Thyroid gland (tissue), 4 donors: ENCODE measurements around the gene PEX5.

Source experiments
- POLR2A ChIP-seq, 2 donors: fragments of 450-650 bp; IDR thresholded peaks; one replicate each; pipeline ENCODE4 v1.6.1; 2017; ENCODE audit warnings: antibody characterized with exemption in 2 of 2, mild to moderate bottlenecking in 2 of 2, moderate library complexity in 1 of 2
- TF ChIP-seq, protein P1 (sequence below), 6 experiments: fragments of 200-600 bp in 3 of 6; fragments of 450-650 bp in 3 of 6; sonication (generic) in 3 of 6; IDR thresholded peaks; one replicate each; pipeline ENCODE4 v1.5.1; 2016 to 2019; ENCODE audit warnings: antibody characterized with exemption in 6 of 6, mild to moderate bottlenecking in 2 of 6, inconsistent platforms in 1 of 6, moderate library complexity in 1 of 6

GRCh38 chr12:7221486-7221885, 32.0 kb downstream of the PEX5 start:
- TF ChIP-seq, protein P1, sequence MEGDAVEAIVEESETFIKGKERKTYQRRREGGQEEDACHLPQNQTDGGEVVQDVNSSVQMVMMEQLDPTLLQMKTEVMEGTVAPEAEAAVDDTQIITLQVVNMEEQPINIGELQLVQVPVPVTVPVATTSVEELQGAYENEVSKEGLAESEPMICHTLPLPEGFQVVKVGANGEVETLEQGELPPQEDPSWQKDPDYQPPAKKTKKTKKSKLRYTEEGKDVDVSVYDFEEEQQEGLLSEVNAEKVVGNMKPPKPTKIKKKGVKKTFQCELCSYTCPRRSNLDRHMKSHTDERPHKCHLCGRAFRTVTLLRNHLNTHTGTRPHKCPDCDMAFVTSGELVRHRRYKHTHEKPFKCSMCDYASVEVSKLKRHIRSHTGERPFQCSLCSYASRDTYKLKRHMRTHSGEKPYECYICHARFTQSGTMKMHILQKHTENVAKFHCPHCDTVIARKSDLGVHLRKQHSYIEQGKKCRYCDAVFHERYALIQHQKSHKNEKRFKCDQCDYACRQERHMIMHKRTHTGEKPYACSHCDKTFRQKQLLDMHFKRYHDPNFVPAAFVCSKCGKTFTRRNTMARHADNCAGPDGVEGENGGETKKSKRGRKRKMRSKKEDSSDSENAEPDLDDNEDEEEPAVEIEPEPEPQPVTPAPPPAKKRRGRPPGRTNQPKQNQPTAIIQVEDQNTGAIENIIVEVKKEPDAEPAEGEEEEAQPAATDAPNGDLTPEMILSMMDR (IDR thresholded peaks at IDR 0.05), result no peak
- TF ChIP-seq POLR2A (IDR thresholded peaks at IDR 0.05), result no peak
